ENCODE results near the gene HMCN2. TPM values are rescaled to one million over a fixed set of nuclear protein-coding genes. Genes with fewer than 3 reads are reported as not detected.

HMCN2 gene
- total RNA-seq, 1 experiment from 2014 or later = 8.6 TPM

DNA sequence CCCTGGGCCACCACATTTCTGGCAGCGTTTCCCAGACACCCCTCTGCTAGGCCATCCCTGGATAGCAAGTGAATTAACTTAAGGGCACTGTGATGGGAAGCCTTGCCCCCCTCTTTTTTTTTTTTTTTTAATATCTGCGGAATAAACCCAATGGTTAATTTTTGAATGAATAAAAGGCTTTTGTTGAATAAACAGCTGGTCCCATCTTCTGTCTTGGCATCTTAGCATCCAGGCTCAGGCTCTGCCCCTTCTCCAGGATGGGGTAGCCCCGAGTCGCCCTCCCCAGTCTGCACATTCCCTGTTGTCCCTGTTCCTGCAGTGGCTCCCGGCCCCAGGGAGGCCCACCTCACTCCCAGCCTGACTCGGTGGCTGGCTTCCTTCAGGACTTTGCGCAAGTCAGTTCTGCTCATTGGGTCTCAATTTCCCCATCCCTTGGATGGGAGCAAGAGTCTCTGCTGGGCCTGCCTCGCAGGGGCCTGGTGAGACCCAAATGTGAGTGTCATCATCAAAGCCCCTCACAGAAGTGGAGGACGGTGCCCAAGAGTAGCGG, 29.0 kb upstream of the HMCN2 start:
- TF ChIP-seq, protein P1, sequence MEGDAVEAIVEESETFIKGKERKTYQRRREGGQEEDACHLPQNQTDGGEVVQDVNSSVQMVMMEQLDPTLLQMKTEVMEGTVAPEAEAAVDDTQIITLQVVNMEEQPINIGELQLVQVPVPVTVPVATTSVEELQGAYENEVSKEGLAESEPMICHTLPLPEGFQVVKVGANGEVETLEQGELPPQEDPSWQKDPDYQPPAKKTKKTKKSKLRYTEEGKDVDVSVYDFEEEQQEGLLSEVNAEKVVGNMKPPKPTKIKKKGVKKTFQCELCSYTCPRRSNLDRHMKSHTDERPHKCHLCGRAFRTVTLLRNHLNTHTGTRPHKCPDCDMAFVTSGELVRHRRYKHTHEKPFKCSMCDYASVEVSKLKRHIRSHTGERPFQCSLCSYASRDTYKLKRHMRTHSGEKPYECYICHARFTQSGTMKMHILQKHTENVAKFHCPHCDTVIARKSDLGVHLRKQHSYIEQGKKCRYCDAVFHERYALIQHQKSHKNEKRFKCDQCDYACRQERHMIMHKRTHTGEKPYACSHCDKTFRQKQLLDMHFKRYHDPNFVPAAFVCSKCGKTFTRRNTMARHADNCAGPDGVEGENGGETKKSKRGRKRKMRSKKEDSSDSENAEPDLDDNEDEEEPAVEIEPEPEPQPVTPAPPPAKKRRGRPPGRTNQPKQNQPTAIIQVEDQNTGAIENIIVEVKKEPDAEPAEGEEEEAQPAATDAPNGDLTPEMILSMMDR (conservative IDR thresholded peaks at IDR 0.05) = no peak; the same call in 2 of the 3 replicates
- H2BK120ac ChIP-seq (ENCODE audit: low read depth, low read length, poor library complexity, severe bottlenecking) = no peak overlapping the region
- no CpG with 5 or more reads among the region's 10 CpGs for WGBS (ENCODE audit: extremely low coverage, insufficient read length, low lambda C conversion rate)
- no peaks in the 10 kb centered on the region for H3K79me1 ChIP-seq (ENCODE audit: insufficient read depth, low read depth, low read length, poor library complexity, severe bottlenecking)
- no peak overlapping the region for H2AK5ac ChIP-seq (ENCODE audit: insufficient read length, low read length)
- H2BK15ac ChIP-seq (ENCODE audit: low read depth, low read length) = no peak overlapping the region
- H3K4me1 ChIP-seq (ENCODE audit: insufficient read depth, low read length) = no peaks in the 10 kb centered on the region
- Mint-ChIP-seq H3K27ac (peak overlapping the region in 1 of 3 experiments; percentile 79; a peak in 2 of 7 replicates), H3K27me3 (ENCODE audit: low read depth) (no peaks in the 10 kb centered on the region), H3K9me3 (no peaks in the 10 kb centered on the region; a peak in 1 of 5 replicates), H3K4me1 (peaks cover 14 to 44% of the 10 kb centered on the region in 2 experiments), H3K4me3 (no peak overlapping the region), H3K36me3 (ENCODE audit: insufficient read depth in 1 of 3, low read depth in 3 of 3) (peaks cover 6 to 16% (median 14%) of the 10 kb centered on the region in 3 experiments; a peak in 5 of 7 replicates)
- H3K56ac ChIP-seq (ENCODE audit: insufficient read length, low read depth, low read length) = no peak overlapping the region
- H4K91ac ChIP-seq (ENCODE audit: insufficient read length, low read depth, low read length) = no peak overlapping the region
- H2BK20ac ChIP-seq (ENCODE audit: low read depth, low read length, poor library complexity, severe bottlenecking) = no peak overlapping the region
- no peaks in the 10 kb centered on the region for H3K9me3 ChIP-seq (ENCODE audit: control insufficient read depth, low read depth, low read length)
- H3K9ac ChIP-seq (ENCODE audit: extremely low read depth, insufficient read length, low read length) = no peak overlapping the region
- H2AFZ ChIP-seq (ENCODE audit: low read length) = no peak overlapping the region
- H3K23me2 ChIP-seq (ENCODE audit: insufficient read length, low read depth, low read length, poor library complexity, severe bottlenecking) = no peaks in the 10 kb centered on the region
- no peaks in the 10 kb centered on the region for H3K79me2 ChIP-seq (ENCODE audit: insufficient read depth, low read length)
- no peak overlapping the region; the same call in 1 of the 2 replicates for H3K14ac ChIP-seq (ENCODE audit: insufficient read depth, low read length)
- H3K27ac ChIP-seq (ENCODE audit: insufficient read length, low read depth, low read length) = no peak overlapping the region
- H2BK12ac ChIP-seq (ENCODE audit: insufficient read length, low read depth, low read length) = no peak overlapping the region
- no peaks in the 10 kb centered on the region for H4K20me1 ChIP-seq (ENCODE audit: control insufficient read depth, insufficient read depth, insufficient read length)
- H3K23ac ChIP-seq (ENCODE audit: insufficient read length, low read depth, low read length) = no peak overlapping the region
- H3K18ac ChIP-seq (ENCODE audit: insufficient read length, low read depth, low read length) = no peak overlapping the region
- no peak overlapping the region for H2BK5ac ChIP-seq (ENCODE audit: insufficient read length, low read length)
- no peak overlapping the region for H4K8ac ChIP-seq (replicated peaks; ENCODE audit: insufficient read length, low read depth, low read length)
- H3K4me2 ChIP-seq (ENCODE audit: insufficient read depth, insufficient read length, low read length) = no peak overlapping the region
- no peak overlapping the region for H3K4ac ChIP-seq (ENCODE audit: low read depth, low read length)
- no peaks in the 10 kb centered on the region for H3K27me3 ChIP-seq (ENCODE audit: insufficient read depth, low read length)
- H3T11ph ChIP-seq (ENCODE audit: low read length) = no peak overlapping the region
- no peak overlapping the region for H4K5ac ChIP-seq (ENCODE audit: insufficient read length, low read depth, low read length)
- no peak for DNase-seq

Data from H9 (cell line).